ENCODE results near the gene EFNA5.

EFNA5 gene

DNA sequence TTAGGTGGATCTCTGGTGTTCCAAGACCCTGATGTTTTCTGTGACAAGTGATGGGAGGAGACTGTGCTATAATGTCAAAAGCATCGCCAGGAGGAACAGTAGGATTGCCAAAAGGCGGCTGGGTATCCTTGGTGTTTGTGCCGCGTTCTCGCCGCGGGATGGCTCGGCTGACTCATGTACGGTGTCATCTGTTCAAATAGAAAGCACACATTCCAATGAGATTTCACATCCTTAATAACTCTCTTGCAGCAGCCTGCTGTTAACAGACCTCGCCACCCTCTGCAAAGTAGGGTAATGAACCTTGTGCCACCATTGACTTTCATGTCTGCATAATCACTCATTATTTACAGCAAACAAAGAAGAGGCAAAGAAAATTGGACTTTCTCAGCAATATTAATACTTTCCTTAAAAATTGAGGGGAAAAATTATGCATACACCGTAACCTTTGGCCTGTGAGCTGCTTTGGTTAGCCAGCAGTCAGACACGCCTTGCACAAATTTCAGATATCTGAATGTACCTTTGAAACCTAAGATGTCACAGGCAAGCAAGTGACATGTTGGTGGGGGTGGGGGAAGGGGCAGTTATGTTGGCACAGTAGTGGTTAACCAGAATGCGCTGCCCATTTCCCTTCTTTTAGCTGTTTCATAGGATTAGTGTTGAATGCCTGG is 289.4 kb downstream of the EFNA5 start:
- no peak overlapping the region for H3K4me3 ChIP-seq (ENCODE audit: low read depth, low read length)
- TF ChIP-seq, protein P1, sequence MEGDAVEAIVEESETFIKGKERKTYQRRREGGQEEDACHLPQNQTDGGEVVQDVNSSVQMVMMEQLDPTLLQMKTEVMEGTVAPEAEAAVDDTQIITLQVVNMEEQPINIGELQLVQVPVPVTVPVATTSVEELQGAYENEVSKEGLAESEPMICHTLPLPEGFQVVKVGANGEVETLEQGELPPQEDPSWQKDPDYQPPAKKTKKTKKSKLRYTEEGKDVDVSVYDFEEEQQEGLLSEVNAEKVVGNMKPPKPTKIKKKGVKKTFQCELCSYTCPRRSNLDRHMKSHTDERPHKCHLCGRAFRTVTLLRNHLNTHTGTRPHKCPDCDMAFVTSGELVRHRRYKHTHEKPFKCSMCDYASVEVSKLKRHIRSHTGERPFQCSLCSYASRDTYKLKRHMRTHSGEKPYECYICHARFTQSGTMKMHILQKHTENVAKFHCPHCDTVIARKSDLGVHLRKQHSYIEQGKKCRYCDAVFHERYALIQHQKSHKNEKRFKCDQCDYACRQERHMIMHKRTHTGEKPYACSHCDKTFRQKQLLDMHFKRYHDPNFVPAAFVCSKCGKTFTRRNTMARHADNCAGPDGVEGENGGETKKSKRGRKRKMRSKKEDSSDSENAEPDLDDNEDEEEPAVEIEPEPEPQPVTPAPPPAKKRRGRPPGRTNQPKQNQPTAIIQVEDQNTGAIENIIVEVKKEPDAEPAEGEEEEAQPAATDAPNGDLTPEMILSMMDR (IDR thresholded peaks at IDR 0.05; ENCODE audit: insufficient read depth, low read depth, low read length, missing control alignments), result no peak
- no peak for DNase-seq (ENCODE audit: low read depth)

DNA sequence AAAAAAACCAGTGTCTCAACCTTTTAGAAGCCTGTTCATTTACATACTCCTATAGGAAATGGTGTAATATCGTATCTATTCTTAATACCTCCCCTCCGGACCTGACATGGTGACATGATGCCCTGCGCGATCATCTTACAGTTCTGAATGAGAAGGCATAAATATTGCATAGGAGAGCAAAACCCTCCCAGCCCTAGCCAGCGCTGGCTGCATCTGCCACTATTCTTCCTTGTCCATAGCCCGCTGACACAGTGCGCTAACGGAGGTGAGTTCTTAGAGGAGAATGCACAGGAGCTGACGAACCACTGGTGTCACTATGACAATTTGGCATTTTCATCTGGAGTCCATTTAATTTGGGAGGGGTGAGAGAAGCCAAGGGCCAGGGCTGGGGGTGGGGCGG is 290.1 kb downstream of the EFNA5 start:
- TF ChIP-seq, protein P1 (IDR thresholded peaks at IDR 0.05; ENCODE audit: insufficient read depth, low read depth, low read length, missing control alignments), result no peak
- H3K4me3 ChIP-seq (ENCODE audit: low read depth, low read length), result no peak overlapping the region
- no peak for DNase-seq (ENCODE audit: low read depth)

DNA sequence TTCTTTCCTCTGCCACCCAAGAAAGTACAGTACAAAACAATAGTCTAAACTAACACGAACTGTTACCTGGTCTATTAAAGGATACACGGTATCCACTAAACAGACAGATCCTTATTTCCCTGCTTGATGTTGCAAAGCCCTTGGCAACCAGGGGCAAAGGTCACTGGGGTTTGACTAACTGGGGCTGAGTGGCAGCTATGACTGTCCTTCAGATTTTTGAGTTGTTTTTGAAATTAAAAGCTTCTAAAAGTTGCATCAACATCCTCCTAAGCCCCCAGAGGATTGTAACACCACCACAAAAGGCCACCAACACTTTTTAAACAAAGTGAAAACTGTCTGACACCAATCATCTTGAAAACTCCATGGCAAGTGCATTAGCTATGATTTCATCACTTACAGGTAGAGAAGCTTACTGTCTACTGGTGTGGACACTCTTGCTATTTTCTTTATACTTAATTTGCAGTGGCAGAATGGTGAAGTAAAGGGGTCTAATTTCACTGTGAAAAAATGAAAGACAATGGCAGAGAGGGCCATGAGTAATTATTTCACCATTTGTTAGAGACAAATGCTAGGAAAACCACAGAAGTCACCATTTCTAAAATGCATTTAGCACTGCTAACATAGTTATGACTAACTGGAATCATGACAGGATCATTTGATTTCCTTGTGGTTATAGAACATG is 292.4 kb downstream of the EFNA5 start:
- H3K4me3 ChIP-seq (ENCODE audit: low read depth, low read length), result no peak overlapping the region
- TF ChIP-seq, protein P1 (IDR thresholded peaks at IDR 0.05; ENCODE audit: insufficient read depth, low read depth, low read length, missing control alignments), result no peak
- no peak for DNase-seq (ENCODE audit: low read depth)

DNA sequence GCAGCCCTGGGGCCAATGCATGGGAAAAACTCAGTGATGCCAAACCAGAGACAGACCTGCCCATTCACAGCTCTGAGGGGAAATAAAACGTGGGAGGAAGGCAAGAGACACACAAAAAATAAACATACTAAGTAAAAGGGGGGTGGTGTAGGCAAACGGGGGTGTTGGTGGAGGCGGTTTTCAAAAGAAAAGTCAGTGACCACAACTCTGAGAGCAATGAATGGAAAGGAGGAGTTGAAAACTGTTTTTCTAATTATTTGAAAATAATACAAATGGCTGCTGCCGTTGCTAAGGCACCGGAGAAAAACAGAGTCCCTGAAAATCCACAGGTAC is 293.5 kb downstream of the EFNA5 start:
- no peak for DNase-seq (ENCODE audit: low read depth)
- no peak overlapping the region for H3K4me3 ChIP-seq (ENCODE audit: low read depth, low read length)
- TF ChIP-seq, protein P1 (IDR thresholded peaks at IDR 0.05; ENCODE audit: insufficient read depth, low read depth, low read length, missing control alignments), result no peak

DNA sequence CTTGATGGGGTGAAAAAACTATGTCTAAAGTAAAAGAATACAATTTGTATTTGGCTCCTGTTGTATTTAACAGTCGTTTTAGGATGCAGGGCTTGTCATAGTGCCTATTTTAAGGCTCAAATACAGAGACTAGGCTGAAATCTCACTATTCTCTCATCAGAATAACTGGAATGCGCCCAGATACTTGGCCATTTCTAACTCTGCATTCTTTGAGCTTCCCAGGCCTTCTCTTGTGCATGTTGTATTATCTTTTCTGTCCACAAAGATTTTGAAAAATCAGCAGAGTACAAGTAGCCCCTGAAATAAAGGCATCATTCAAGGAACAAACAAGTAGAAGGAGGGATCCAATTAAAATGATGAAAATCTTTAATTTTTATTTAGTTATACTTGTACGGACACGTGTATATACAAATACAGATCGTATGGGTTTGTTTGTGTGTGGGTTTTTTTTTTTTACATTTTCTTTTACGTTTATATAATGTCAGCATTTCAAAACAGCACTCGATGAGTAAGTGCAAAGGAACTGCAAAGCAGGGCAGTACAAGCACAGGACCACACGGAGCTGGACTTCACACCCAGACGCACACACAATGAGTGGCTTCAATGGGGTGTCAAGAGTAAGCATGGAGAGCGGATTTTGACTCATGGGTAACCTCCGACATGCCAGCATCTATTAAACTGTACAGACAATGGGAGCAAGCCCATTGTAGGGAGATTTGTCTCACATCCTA is 294.0 kb downstream of the EFNA5 start:
- DNase-seq (ENCODE audit: low read depth), result no peak
- no peak overlapping the region for H3K4me3 ChIP-seq (ENCODE audit: low read depth, low read length)
- TF ChIP-seq, protein P1 (IDR thresholded peaks at IDR 0.05; ENCODE audit: insufficient read depth, low read depth, low read length, missing control alignments), result no peak

DNA sequence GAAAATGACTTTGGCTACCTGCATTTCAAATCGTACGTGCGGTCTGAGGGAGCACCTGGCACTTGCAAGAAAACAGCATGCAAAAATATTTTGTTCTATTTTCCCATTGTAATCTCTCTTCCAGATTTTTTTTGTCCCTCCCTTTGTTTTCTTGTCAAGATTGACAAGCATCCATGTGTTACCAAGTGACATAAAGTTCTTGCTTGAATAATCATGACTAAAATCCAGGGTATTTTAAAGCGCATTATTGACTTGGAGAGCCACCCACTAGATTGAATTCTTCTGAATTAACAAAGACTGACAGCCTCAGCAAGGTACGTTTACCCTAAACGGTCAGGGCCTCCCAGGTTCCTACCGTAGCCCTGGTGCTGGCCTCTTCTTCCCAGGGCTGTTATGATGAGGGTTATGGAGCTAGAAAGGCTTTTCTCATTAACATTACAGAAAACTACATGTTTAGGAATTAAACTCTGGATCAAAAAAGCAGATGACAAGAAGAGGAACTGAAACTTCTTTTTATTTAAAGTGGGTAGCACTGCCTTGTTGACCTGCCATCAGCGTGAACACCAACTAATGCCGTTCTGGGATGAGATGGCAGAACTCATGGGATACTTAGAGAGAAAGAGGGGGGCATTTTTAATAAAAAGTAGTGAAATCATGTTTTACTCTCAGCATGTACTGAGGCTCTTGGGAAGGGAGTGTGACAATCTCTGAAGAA is 297.0 kb downstream of the EFNA5 start:
- no peak overlapping the region for H3K4me3 ChIP-seq (ENCODE audit: low read depth, low read length)
- no peak for DNase-seq (ENCODE audit: low read depth)
- TF ChIP-seq, protein P1 (IDR thresholded peaks at IDR 0.05; ENCODE audit: insufficient read depth, low read depth, low read length, missing control alignments), result no peak

Measured in GM12865 (cell line).